HepG2 (cell line): Measurements from ENCODE around the gene GMEB2. TPM values are rescaled to one million over a fixed set of nuclear protein-coding genes. Genes with fewer than 3 reads are reported as not detected.

Experiments
- AKNA ChIP-seq: sonication (generic); formaldehyde crosslinking; IDR thresholded peaks from 2 replicates; pipeline ENCODE4 v1.4.0; 2020; ENCODE audit warnings: missing genetic modification reagents, borderline replicate concordance
- MTF1 ChIP-seq: sonication (generic); formaldehyde crosslinking; IDR thresholded peaks from 2 replicates; pipeline ENCODE4 v1.5.0; 2020; ENCODE audit warnings: missing genetic modification reagents
- PRDM10 ChIP-seq: sonication (generic); formaldehyde crosslinking; IDR thresholded peaks from 2 replicates; pipeline ENCODE4 v1.4.0; 2020; ENCODE audit warnings: low read depth, missing genetic modification reagents
- RELA ChIP-seq: sonication (generic); formaldehyde crosslinking; IDR thresholded peaks from 2 replicates; pipeline ENCODE4 v1.4.0; 2020; ENCODE audit warnings: missing genetic modification reagents
- SIX4 ChIP-seq: sonication (generic); formaldehyde crosslinking; IDR thresholded peaks from 2 replicates; pipeline ENCODE4 v1.4.0; 2020; ENCODE audit warnings: missing genetic modification reagents
- ZFP90 ChIP-seq: sonication (generic); formaldehyde crosslinking; IDR thresholded peaks from 2 replicates; pipeline ENCODE4 v1.8.0; 2022; ENCODE audit warnings: missing genetic modification reagents, mild to moderate bottlenecking, inconsistent platforms, borderline replicate concordance
- ZNF20 ChIP-seq: sonication (generic); formaldehyde crosslinking; IDR thresholded peaks from 2 replicates; pipeline ENCODE4 v1.4.0; 2020; ENCODE audit warnings: mild to moderate bottlenecking, moderate library complexity, missing genetic modification reagents
- ZNF354B ChIP-seq: sonication (generic); formaldehyde crosslinking; IDR thresholded peaks from 2 replicates; pipeline ENCODE4 v1.8.0; 2022; ENCODE audit warnings: mild to moderate bottlenecking, missing genetic modification reagents
- ZNF414 ChIP-seq: sonication (generic); formaldehyde crosslinking; IDR thresholded peaks from 2 replicates; pipeline ENCODE4 v1.5.0; 2020; ENCODE audit warnings: missing genetic modification reagents
- ZNF460 ChIP-seq: sonication (generic); formaldehyde crosslinking; IDR thresholded peaks from 2 replicates; pipeline ENCODE4 v1.5.1; 2020; ENCODE audit warnings: missing genetic modification reagents, mild to moderate bottlenecking, borderline replicate concordance
- ZNF609 ChIP-seq: sonication (generic); formaldehyde crosslinking; IDR thresholded peaks from 2 replicates; pipeline ENCODE4 v1.4.0; 2020; ENCODE audit warnings: mild to moderate bottlenecking, missing genetic modification reagents, borderline replicate concordance
- ZNF674 ChIP-seq: sonication (generic); formaldehyde crosslinking; IDR thresholded peaks from 2 replicates; pipeline ENCODE4 v1.5.0; 2020; ENCODE audit warnings: low read depth, mild to moderate bottlenecking, missing genetic modification reagents
- polyA plus RNA-seq, 8 experiments: library from polyadenylated mRNA; depleted of rRNA in 3 of 8; stranded (reverse) in 7 of 8; unstranded in 1 of 8; fragments of >200 nt; fragmentation: Illumina TruSeq in 4 of 8; extraction: Trizol in 4 of 8; gene quantifications; 2 replicates each; pipeline versions ENCODE4 v1.2.1 to v1.2.3, GENCODE V29; 2011 to 2016; ENCODE audit warnings: low read depth in 4 of 8, missing spikeins in 1 of 8, mixed read lengths in 1 of 8; ENCODE audit not compliant: insufficient read depth in 1 of 8
- total RNA-seq, 5 experiments: library from RNA; depleted of rRNA; stranded (reverse); fragments of >200 nt; fragmentation: Illumina TruSeq; extraction: Trizol; gene quantifications; 2 replicates each; pipeline ENCODE4 v1.2.3, GENCODE V29; 2016; ENCODE audit warnings: low read depth in 1 of 5

The GMEB2 gene
- total and polyA plus RNA-seq, 2 of the 13 experiments (the other 11 are each of a cell fraction or from before 2014, with no cell fraction given): 10.6 to 12.4 TPM

GRCh38 chr20:63574156-63574828, 52.6 kb downstream of the GMEB2 start, which contains the start of gene HELZ2 (continued):
- TF ChIP-seq ZNF674: no peak
- no peak for TF ChIP-seq MTF1 (CRISPR knock-in tag)
- no peak for TF ChIP-seq ZNF609
- peak; percentile 78; the same call in 1 of the 2 replicates for TF ChIP-seq AKNA (CRISPR knock-in tag)
- peak; percentile 70; the same call in 1 of the 2 replicates for TF ChIP-seq ZNF414 (CRISPR knock-in tag)
- peak; percentile 81 for TF ChIP-seq ZFP90 (CRISPR knock-in tag)
- no peak for TF ChIP-seq SIX4 (CRISPR knock-in tag)
- TF ChIP-seq ZNF354B (CRISPR knock-in tag): 0 out of 2 replicates have a peak, but pooled peaks have one; percentile 71
- TF ChIP-seq ZNF20: no peak
- no peak for TF ChIP-seq PRDM10 (CRISPR knock-in tag)
- no peak for TF ChIP-seq ZNF460 (CRISPR knock-in tag)
- TF ChIP-seq RELA (CRISPR knock-in tag): no peak
